K562 (cell line): Measurements from ENCODE around the gene SPATA3. TPM values are rescaled to one million over a fixed set of nuclear protein-coding genes. Genes with fewer than 3 reads are reported as not detected.

Source experiments
- ATAC-seq: fragments of 200-7000 bp; cut with Tn5 transposase; 3 replicates; pipeline ENCODE4 v1.9.1; 2020; ENCODE audit warnings: moderate library complexity
- BruUV-seq: library from RNA; stranded (reverse); fragments of 400-500 nt; replicated peaks from 2 replicates; lab custom pipeline; 2021; lab: Mats Ljungman, UMichigan
- CTCF ChIA-PET: fragments of 300-600 bp; formaldehyde crosslinking; extraction: SDS; loops from one replicate; lab custom pipeline; 2021; ENCODE audit warnings: low intra/inter-chr PET ratio; lab: Yijun Ruan, JAX
- POLR2A ChIA-PET: fragments of 300-600, 350-650 bp; sonication (Branson Sonifier 250); formaldehyde crosslinking; extraction: SDS; loops from one replicate; lab custom pipeline; 2021; ENCODE audit warnings: antibody characterized with exemption, inconsistent platforms; lab: Yijun Ruan, JAX
- DNase-seq, 4 experiments: peaks; one replicate each; pipeline versions ENCODE4 v3.0.0 to v3.0.0-alpha.2; 2011 to 2018; ENCODE audit warnings: low spot score in 3 of 4, mixed read lengths in 3 of 4; ENCODE audit errors: extremely low read depth in 1 of 4
- FAIRE-seq: peaks from 2 replicates; lab custom pipeline; 2011; peaks lifted over from hg19 to GRCh38; lab: Jason Lieb, UNC
- H2AFZ ChIP-seq: 2 replicates; pipeline ENCODE4 v1.6.0; 2011; ENCODE audit warnings: low read depth, low read length, control low read depth, inconsistent platforms
- H3K27ac ChIP-seq: fragments of 200-600 bp; 3 replicates; pipeline ENCODE4 v1.8.0; 2011; ENCODE audit warnings: low read depth, mild to moderate bottlenecking, control low read depth, inconsistent platforms, low read length, moderate library complexity, mixed read lengths; ENCODE audit errors: extremely low read depth
- H3K27me3 ChIP-seq, 2 experiments: fragments of 300-600 bp in 1 of 2; 2 replicates in 1 of 2; 3 replicates in 1 of 2; pipeline versions ENCODE4 v1.6.0 to v1.8.0; 2011; ENCODE audit warnings: inconsistent platforms in 2 of 2, low read length in 2 of 2, mild to moderate bottlenecking in 1 of 2, mixed read lengths in 1 of 2, moderate library complexity in 1 of 2; ENCODE audit not compliant: control insufficient read depth in 2 of 2, insufficient read depth in 2 of 2
- H3K36me3 ChIP-seq: fragments of 300-600 bp; 3 replicates; pipeline ENCODE4 v1.8.0; 2011; ENCODE audit warnings: mild to moderate bottlenecking, low read length, inconsistent platforms; ENCODE audit not compliant: control insufficient read depth, insufficient read depth
- H3K4me1 ChIP-seq, 2 experiments: fragments of 200-600 bp in 1 of 2; replicated peaks in 1 of 2; 2 replicates in 1 of 2; 3 replicates in 1 of 2; pipeline versions ENCODE4 v1.5.1 to v1.8.0; 2011; ENCODE audit warnings: inconsistent platforms in 2 of 2, low read length in 2 of 2, mild to moderate bottlenecking in 1 of 2, mixed read lengths in 1 of 2, moderate library complexity in 1 of 2; ENCODE audit not compliant: control insufficient read depth in 2 of 2, insufficient read depth in 2 of 2
- H3K4me2 ChIP-seq: 2 replicates; pipeline ENCODE4 v1.6.1; 2011; ENCODE audit warnings: low read length, control low read depth, inconsistent platforms, mixed read lengths; ENCODE audit not compliant: insufficient read depth
- H3K4me3 ChIP-seq: fragments of 200-600 bp; sonication (generic), shearing (Covaris generic); 2 replicates; pipeline ENCODE4 v1.5.1; 2016; ENCODE audit warnings: control low read depth, inconsistent platforms
- H3K79me2 ChIP-seq: fragments of 200-600 bp; 3 replicates; pipeline ENCODE4 v1.8.0; 2011; ENCODE audit warnings: low read length, inconsistent platforms; ENCODE audit not compliant: control insufficient read depth, insufficient read depth
- H3K9ac ChIP-seq, 2 experiments: 2 replicates each; pipeline versions ENCODE4 v1.6.0 to v1.6.1; 2011; ENCODE audit warnings: low read depth in 2 of 2, low read length in 2 of 2, control low read depth in 1 of 2, inconsistent platforms in 1 of 2, mild to moderate bottlenecking in 1 of 2, mixed read lengths in 1 of 2; ENCODE audit not compliant: insufficient read depth in 1 of 2
- H3K9me1 ChIP-seq: one replicate; pipeline ENCODE4 v1.6.0; 2011; ENCODE audit warnings: inconsistent platforms, mild to moderate bottlenecking, low read length, moderate library complexity; ENCODE audit not compliant: control insufficient read depth, insufficient read depth
- H3K9me3 ChIP-seq: replicated peaks from 2 replicates; pipeline ENCODE4 v1.5.1; 2011; ENCODE audit warnings: low read depth, low read length, inconsistent platforms; ENCODE audit not compliant: control insufficient read depth, insufficient read depth
- H4K20me1 ChIP-seq: replicated peaks from 2 replicates; pipeline ENCODE4 v1.6.1; 2011; ENCODE audit warnings: low read length, inconsistent platforms, mixed read lengths; ENCODE audit not compliant: control insufficient read depth, insufficient read depth
- CC2D1A ChIP-seq: fragments of 450-650 bp; IDR thresholded peaks from 2 replicates; pipeline ENCODE4 v1.6.1; 2017; ENCODE audit warnings: mild to moderate bottlenecking
- DNMT1 ChIP-seq: fragments of 450-650 bp; IDR thresholded peaks from 2 replicates; pipeline ENCODE4 v1.6.1; 2016; ENCODE audit warnings: antibody characterized with exemption, mild to moderate bottlenecking
- EP400 ChIP-seq: fragments of 450-650 bp; IDR thresholded peaks from 2 replicates; pipeline ENCODE4 v1.6.1; 2017; ENCODE audit warnings: antibody characterized with exemption, mild to moderate bottlenecking, moderate library complexity
- GTF2A2 ChIP-seq: IDR thresholded peaks from 2 replicates; pipeline ENCODE4 v1.6.1; 2016; ENCODE audit warnings: mild to moderate bottlenecking, missing genetic modification characterization, missing compliant biosample characterization
- RBM34 ChIP-seq: fragments of 200-400 bp; formaldehyde crosslinking; IDR thresholded peaks from 2 replicates; pipeline ENCODE4 v1.6.1; 2018; ENCODE audit warnings: low read length, borderline replicate concordance; ENCODE audit not compliant: insufficient read depth
- SMAD1 ChIP-seq: fragments of 150-350 bp; IDR thresholded peaks from 2 replicates; pipeline ENCODE4 v1.6.1; 2014; ENCODE audit warnings: low read length, low read depth; ENCODE audit not compliant: partially characterized antibody
- TEAD2 ChIP-seq: fragments of 450-650 bp; IDR thresholded peaks from 2 replicates; pipeline ENCODE4 v1.6.1; 2016; ENCODE audit warnings: missing genetic modification characterization, control low read depth, missing compliant biosample characterization
- ZKSCAN3 ChIP-seq: fragments of 250-450 bp; sonication (Bioruptor Pico); IDR thresholded peaks from 2 replicates; pipeline ENCODE4 v1.4.0; 2020
- ZNF436 ChIP-seq: fragments of 250-450, 450-650 bp; sonication (Bioruptor Pico); formaldehyde crosslinking; IDR thresholded peaks from 2 replicates; pipeline ENCODE4 v1.7.0; 2020; ENCODE audit warnings: mild to moderate bottlenecking
- WGBS: fragments of 100-300 bp; shearing (Covaris generic); methylation state at CpG from one replicate; pipeline ENCODE4 v1.1.6; 2016; ENCODE audit warnings: low coverage, mixed read lengths; ENCODE audit not compliant: insufficient coverage; ENCODE audit errors: missing lambda C conversion rate; 5-methylcytosine and 5-hydroxymethylcytosine counted together
- in situ Hi-C: fragments of 300-500 bp; cut with MboI; formaldehyde crosslinking; loops from 4 replicates; pipeline ENCODE4 v1.15.0; 2018; ENCODE audit warnings: inconsistent platforms, mixed read lengths
- intact Hi-C: fragments of 100-400 bp; cut with micrococcal nuclease; formaldehyde crosslinking; loops from 2 replicates; pipeline ENCODE4 v1.14.2; 2022
- polyA plus RNA-seq, 8 experiments: library from polyadenylated mRNA; depleted of rRNA in 4 of 8; stranded (reverse) in 5 of 8; unstranded in 3 of 8; fragments of >200 nt; fragmentation: Nextera tagmentation in 2 of 8; fragmentation: Illumina TruSeq in 1 of 8; extraction: Ambion mirVana in 2 of 8; extraction: Trizol in 1 of 8; gene quantifications; 2 replicates each; pipeline versions ENCODE4 v1.2.1 to v1.2.3, GENCODE V29; 2011 to 2014; ENCODE audit warnings: inconsistent platforms in 1 of 8, missing spikeins in 1 of 8
- total RNA-seq, 7 experiments: library from RNA; depleted of rRNA in 6 of 7; stranded (reverse); fragments of >200 nt in 6 of 7; fragmentation: Illumina TruSeq in 2 of 7; extraction: Trizol in 2 of 7; gene quantifications; 2 replicates each; pipeline versions ENCODE4 v1.2.1 to v1.2.3, GENCODE V29; 2011 to 2021; ENCODE audit warnings: low replicate concordance in 1 of 7
- TF ChIP-seq, protein P1 (sequence below): fragments of 450-650 bp; IDR thresholded peaks from 2 replicates; pipeline ENCODE4 v1.6.1; 2016; ENCODE audit warnings: antibody characterized with exemption
- TF ChIP-seq, protein P2 (sequence below): fragments of 450-650 bp; formaldehyde crosslinking; conservative IDR thresholded peaks from 2 replicates; pipeline ENCODE4 v1.4.0; 2022; ENCODE audit warnings: mild to moderate bottlenecking, missing genetic modification characterization
- TF ChIP-seq, protein P3 (sequence below): fragments of 150-350 bp; conservative IDR thresholded peaks from 2 replicates; pipeline ENCODE4 v1.6.1; 2014; ENCODE audit warnings: low read length
- TF ChIP-seq, protein P4 (sequence below): fragments of 450-650 bp; formaldehyde crosslinking; IDR thresholded peaks from 2 replicates; pipeline ENCODE4 v1.4.0; 2022; ENCODE audit warnings: missing genetic modification characterization

SPATA3 gene
- total and polyA plus RNA-seq, 9 of the 15 experiments (the other 6 are each of a cell fraction or from before 2014, with no cell fraction given) = not detected

DNA sequence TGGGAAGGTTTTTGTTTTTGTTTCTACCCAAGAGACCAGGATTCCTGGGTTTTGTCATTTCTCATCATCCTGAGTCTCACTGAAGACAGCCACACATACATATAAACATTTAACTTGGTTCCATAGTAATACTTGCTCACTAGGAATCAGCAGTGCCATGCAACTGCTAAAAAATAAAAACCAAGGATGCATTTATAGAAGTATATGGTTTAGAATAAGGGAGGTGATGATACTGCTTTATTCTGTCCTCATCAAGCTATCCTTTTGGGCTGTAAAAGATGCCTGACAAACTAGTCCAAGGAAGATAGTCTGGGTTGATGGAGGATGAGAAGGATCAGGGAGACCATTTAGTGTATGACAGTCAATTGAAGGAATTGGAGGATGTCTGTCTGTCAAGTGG, 740 bp downstream of the SPATA3 start (continued):
- TF ChIP-seq, protein P1, sequence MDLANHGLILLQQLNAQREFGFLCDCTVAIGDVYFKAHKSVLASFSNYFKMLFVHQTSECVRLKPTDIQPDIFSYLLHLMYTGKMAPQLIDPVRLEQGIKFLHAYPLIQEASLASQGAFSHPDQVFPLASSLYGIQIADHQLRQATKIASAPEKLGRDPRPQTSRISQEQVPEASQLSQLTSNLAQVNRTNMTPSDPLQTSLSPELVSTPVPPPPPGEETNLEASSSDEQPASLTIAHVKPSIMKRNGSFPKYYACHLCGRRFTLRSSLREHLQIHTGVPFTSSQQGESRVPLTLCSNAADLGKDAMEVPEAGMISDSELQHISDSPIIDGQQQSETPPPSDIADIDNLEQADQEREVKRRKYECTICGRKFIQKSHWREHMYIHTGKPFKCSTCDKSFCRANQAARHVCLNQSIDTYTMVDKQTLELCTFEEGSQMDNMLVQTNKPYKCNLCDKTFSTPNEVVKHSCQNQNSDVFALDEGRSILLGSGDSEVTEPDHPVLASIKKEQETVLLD = no peak
- TF ChIP-seq CC2D1A = no peak
- TF ChIP-seq ZKSCAN3 (CRISPR knock-in tag) = no peak
- TF ChIP-seq, all 486 proteins: peak for 0

DNA sequence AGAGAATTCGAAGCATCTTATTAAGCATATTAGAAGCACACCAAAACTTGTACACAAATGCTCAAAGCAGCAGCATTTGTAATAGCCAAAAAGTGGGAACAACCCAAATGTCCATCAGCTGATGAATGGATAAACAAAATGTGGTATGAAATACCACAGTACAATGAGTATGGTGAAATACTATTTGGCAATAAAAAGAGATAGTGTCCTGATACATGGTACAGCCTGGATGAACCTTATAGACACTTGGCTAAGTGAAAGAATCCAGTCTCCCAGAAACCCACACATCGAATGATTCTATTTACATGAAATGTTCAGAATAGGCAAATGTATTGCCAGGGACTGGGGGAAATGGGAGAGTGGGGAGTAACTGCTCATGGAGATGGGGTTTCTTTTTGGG, 3.0 kb downstream of the SPATA3 start:
- intact Hi-C loops (no loop called here), in situ Hi-C loops (no loop called here)
- Histone ChIP-seq H3K27me3 (peaks cover 10 to 53% of the 10 kb centered on the region in 2 experiments; a peak in 3 of 5 replicates), H2AFZ (no peak overlapping the region), H3K4me3 (no peak overlapping the region), H3K36me3 (no peaks in the 10 kb centered on the region), H4K20me1 (no peaks in the 10 kb centered on the region), H3K79me2 (no peaks in the 10 kb centered on the region), H3K27ac (no peak overlapping the region), H3K9ac (no peak overlapping the region), H3K9me1 (no peaks in the 10 kb centered on the region), H3K4me2 (no peak overlapping the region), H3K4me1 (no peaks in the 10 kb centered on the region), H3K9me3 (no peaks in the 10 kb centered on the region)
- WGBS = 0% methylated on average over 2 of the region's 2 CpGs
- DNase-seq (no peak), ATAC-seq (no peak), FAIRE-seq (no peak)
- ChIA-PET CTCF (no interaction called here), POLR2A (interaction anchor here (0.6 kb wide), 1 partner anchor 1000 kb away, joined by 3 read pairs; no protein-coding TSS in a partner anchor)
- BruUV-seq = no TSS peak
- TF ChIP-seq EP400 = no peak
- TF ChIP-seq, protein P2, sequence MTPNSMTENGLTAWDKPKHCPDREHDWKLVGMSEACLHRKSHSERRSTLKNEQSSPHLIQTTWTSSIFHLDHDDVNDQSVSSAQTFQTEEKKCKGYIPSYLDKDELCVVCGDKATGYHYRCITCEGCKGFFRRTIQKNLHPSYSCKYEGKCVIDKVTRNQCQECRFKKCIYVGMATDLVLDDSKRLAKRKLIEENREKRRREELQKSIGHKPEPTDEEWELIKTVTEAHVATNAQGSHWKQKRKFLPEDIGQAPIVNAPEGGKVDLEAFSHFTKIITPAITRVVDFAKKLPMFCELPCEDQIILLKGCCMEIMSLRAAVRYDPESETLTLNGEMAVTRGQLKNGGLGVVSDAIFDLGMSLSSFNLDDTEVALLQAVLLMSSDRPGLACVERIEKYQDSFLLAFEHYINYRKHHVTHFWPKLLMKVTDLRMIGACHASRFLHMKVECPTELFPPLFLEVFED (CRISPR knock-in tag) = no peak
- no peak for TF ChIP-seq ZNF436 (CRISPR knock-in tag)
- no peak for TF ChIP-seq DNMT1
- no peak for TF ChIP-seq GTF2A2 (tag)
- TF ChIP-seq, protein P3, sequence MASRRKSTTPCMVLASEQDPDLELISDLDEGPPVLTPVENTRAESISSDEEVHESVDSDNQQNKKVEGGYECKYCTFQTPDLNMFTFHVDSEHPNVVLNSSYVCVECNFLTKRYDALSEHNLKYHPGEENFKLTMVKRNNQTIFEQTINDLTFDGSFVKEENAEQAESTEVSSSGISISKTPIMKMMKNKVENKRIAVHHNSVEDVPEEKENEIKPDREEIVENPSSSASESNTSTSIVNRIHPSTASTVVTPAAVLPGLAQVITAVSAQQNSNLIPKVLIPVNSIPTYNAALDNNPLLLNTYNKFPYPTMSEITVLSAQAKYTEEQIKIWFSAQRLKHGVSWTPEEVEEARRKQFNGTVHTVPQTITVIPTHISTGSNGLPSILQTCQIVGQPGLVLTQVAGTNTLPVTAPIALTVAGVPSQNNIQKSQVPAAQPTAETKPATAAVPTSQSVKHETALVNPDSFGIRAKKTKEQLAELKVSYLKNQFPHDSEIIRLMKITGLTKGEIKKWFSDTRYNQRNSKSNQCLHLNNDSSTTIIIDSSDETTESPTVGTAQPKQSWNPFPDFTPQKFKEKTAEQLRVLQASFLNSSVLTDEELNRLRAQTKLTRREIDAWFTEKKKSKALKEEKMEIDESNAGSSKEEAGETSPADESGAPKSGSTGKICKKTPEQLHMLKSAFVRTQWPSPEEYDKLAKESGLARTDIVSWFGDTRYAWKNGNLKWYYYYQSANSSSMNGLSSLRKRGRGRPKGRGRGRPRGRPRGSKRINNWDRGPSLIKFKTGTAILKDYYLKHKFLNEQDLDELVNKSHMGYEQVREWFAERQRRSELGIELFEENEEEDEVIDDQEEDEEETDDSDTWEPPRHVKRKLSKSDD = no peak
- TF ChIP-seq RBM34 = no peak
- no peak for TF ChIP-seq TEAD2 (tag)
- TF ChIP-seq, protein P4, sequence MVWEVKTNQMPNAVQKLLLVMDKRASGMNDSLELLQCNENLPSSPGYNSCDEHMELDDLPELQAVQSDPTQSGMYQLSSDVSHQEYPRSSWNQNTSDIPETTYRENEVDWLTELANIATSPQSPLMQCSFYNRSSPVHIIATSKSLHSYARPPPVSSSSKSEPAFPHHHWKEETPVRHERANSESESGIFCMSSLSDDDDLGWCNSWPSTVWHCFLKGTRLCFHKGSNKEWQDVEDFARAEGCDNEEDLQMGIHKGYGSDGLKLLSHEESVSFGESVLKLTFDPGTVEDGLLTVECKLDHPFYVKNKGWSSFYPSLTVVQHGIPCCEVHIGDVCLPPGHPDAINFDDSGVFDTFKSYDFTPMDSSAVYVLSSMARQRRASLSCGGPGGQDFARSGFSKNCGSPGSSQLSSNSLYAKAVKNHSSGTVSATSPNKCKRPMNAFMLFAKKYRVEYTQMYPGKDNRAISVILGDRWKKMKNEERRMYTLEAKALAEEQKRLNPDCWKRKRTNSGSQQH (CRISPR knock-in tag) = no peak
- TF ChIP-seq SMAD1 = no peak
